ENCODE measurements around the gene CEP43.

The CEP43 gene

DNA sequence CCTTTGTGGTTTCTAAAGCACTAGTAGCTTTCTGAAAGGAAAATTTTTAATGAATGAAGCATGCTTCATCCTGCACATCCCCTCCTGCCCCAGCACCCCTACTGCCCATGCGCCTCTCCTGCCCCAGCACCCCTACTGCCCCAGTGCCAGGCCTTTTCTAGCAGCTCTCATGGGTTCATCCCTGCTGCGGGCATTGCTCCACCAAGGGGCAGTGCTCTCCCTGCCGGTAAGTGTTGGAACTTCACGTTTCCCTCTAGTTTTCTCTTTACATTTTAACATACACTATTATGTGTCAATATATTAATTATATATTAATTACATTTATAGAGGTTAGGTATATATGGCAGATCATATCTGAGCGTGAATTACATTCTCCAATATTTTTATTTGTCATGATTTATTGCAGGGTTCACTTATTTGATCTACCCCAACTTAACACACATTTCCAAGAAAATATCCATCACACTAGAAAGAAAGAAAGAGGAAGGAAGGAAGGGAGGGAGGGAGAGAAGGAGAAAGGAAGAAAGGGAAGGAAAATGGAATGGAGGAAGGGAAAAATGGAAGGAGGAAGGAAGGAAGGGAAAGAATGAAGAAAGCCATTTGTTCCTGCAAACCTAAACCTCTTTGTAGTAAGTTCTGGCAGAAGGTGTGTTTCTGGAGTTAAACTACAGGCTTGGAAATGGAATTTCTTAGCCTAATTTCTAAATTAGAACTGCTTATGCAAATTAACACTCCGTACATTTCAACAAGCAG, 46.8 kb downstream of the CEP43 start:
- TF ChIP-seq CTCF (IDR thresholded peaks at IDR 0.05), result peak; percentile 14; the same call in 1 of the 2 replicates

DNA sequence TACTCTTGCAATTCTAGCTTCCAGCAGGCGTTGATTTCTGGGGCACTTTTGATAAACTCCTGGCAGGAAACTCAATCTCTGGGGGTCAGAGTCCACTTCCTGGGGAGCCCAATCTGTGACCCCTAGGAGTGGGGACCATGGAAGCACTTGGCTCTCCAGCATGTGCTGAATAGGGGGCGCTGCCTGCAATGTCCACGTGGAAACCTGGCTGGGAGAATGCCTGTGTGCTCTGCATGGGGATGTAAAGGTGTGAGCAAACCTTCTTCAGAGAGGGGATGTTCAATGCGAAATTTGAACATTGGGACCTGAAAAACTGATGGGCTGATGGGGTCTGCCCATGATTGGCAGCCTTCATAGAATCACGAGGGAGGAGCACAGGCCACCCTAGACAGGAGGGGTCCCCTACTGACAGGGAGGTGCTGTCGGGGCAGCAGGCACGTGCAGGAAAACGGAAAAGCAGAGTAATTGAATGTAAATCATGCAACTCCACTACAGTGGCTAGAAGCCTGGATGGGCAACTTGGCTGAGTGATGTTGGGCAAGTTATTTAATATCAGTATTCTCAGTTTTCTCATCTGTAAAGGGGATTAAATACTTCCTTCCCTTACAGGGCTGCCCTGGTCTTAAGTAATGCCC, 47.8 kb downstream of the CEP43 start:
- no peak for TF ChIP-seq CTCF (IDR thresholded peaks at IDR 0.05)

DNA sequence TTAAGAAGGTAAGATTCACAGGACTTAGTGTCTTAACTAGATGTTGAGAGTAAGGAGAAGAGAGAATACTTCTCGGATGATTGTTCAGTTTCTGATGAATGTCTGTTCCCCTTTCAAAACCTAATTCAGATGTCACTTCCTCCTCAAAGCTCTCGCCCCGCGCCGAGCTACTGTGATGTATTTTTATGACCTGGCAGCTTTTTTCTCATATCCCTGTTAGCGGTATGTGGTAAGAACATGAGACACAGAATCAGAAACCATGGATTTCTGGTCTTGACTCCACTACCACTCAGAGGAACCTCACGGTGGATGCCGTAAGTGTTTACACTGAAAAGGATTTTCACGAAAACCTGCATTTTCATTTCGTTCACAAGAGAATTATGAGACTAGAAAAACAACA, 48.4 kb downstream of the CEP43 start:
- TF ChIP-seq CTCF (IDR thresholded peaks at IDR 0.05), result no peak

All from LNCAP (cell line).